ENCODE results near the gene ZNF680. TPM values are rescaled to one million over a fixed set of nuclear protein-coding genes. Genes with fewer than 3 reads are reported as not detected.

Gene ZNF680
- total RNA-seq (10 to 100 TPM; 16.3 to 18.3 (median 17.1) TPM), polyA plus RNA-seq (10 to 100 TPM in 1 of 3 donors, 1 to 10 TPM in 2; 3.3 to 16.1 (median 5.4) TPM)
- long read RNA-seq, donor 1, transcript ZNF680-202 (4 exons, 2,159 nt), result major isoform, 10 of 20 reads
- long read RNA-seq, donor 1, partial matches to known transcripts, result 2 of 20 reads
- long read RNA-seq, donor 1, other reads (novel, unspliced or antisense), result 6 of 20 reads
- long read RNA-seq, donor 2, transcript ZNF680-201 (4 exons, 3,022 nt), result minor isoform, 10 of 34 reads
- long read RNA-seq, donor 2, transcript ZNF680-202 (4 exons, 2,159 nt), result major isoform, 12 of 34 reads
- long read RNA-seq, donor 2, partial matches to known transcripts, result 1 of 34 reads
- long read RNA-seq, donor 2, other reads (novel, unspliced or antisense), result 11 of 34 reads

- peak; percentile 96 to 97 for DNase-seq
- intact Hi-C loops (cut with DNase I), result loop anchor here in 1 of 2 donors (10.0 kb wide), 1 partner anchor 638 kb away; no protein-coding TSS in a partner anchor
These were observed at the start of gene ZNF680 for GRCh38 chr7:64562626-64563278. Gene ZNF680 (minus strand): TSS chr7:64563071. CDS start chr7:64562954, 117 bp downstream.

GRCh38 chr7:64612452-64612851 is 49.6 kb upstream of the ZNF680 start:
- no peaks in the 10 kb centered on the region for H3K4me1 ChIP-seq
- ATAC-seq (no peak), DNase-seq (no peak)
- H3K4me3 ChIP-seq, result no peak overlapping the region
- H3K27me3 ChIP-seq (ENCODE audit: insufficient read depth in 3 of 3, low read length in 2 of 3), result no peaks in the 10 kb centered on the region
- WGBS, 3 donors, result 56 to 72% (median 64%) methylated on average over 4 of the region's 4 CpGs
- no peaks in the 10 kb centered on the region for H3K36me3 ChIP-seq (ENCODE audit: insufficient read depth in 1 of 2, low read depth in 1 of 2)
- intact Hi-C loops (cut with DNase I), result loop anchor here in 1 of 2 donors (10.0 kb wide), 1 partner anchor 298 kb away; the partner anchor contains the start of gene ZNF736
- H3K9me3 ChIP-seq, result no peaks in the 10 kb centered on the region
- H3K27ac ChIP-seq, result no peak overlapping the region
- TF ChIP-seq CTCF (IDR thresholded peaks at IDR 0.05), result no peak

More at GRCh38 chr7:64562626-64563278, at the start of gene ZNF680:
- no peaks in the 10 kb centered on the region for H3K27me3 ChIP-seq (ENCODE audit: insufficient read depth in 3 of 3, low read length in 2 of 3)
- H3K4me1 ChIP-seq, result peaks cover 10% of the 10 kb centered on the region
- 0 to 1% (median 1%) methylated on average over 31 to 33 of the region's 33 CpGs for WGBS, 3 donors
- H3K9me3 ChIP-seq, result no peaks in the 10 kb centered on the region
- H3K27ac ChIP-seq, result peak within 1 kb of the TSS; percentile 94
- ATAC-seq, result peak; percentile 95 to 97 (median 97)
- no peaks in the 10 kb centered on the region for H3K36me3 ChIP-seq (ENCODE audit: insufficient read depth in 1 of 2, low read depth in 1 of 2)
- peak within 1 kb of the TSS; percentile 96 for H3K4me3 ChIP-seq
- no peak for TF ChIP-seq CTCF (IDR thresholded peaks at IDR 0.05)

GRCh38 chr7:64611717-64612116 is 48.8 kb upstream of the ZNF680 start:
- TF ChIP-seq CTCF (IDR thresholded peaks at IDR 0.05), result no peak
- H3K36me3 ChIP-seq (ENCODE audit: insufficient read depth in 1 of 2, low read depth in 1 of 2), result no peaks in the 10 kb centered on the region
- H3K27me3 ChIP-seq (ENCODE audit: insufficient read depth in 3 of 3, low read length in 2 of 3), result no peaks in the 10 kb centered on the region
- DNase-seq (no peak), ATAC-seq (no peak)
- H3K4me1 ChIP-seq, result no peaks in the 10 kb centered on the region
- 83 to 94% (median 91%) methylated on average over 1 of the region's 1 CpG for WGBS, 3 donors
- intact Hi-C loops (cut with DNase I), result loop anchor here in 1 of 2 donors (10.0 kb wide), 1 partner anchor 297 kb away; the partner anchor contains the start of gene ZNF736
- no peak overlapping the region for H3K27ac ChIP-seq
- no peak overlapping the region for H3K4me3 ChIP-seq
- no peaks in the 10 kb centered on the region for H3K9me3 ChIP-seq

- Histone ChIP-seq H3K4me3 (no peak overlapping the region), H3K36me3 (ENCODE audit: insufficient read depth in 1 of 2, low read depth in 1 of 2) (no peaks in the 10 kb centered on the region), H3K4me1 (no peaks in the 10 kb centered on the region), H3K27me3 (ENCODE audit: insufficient read depth in 3 of 3, low read length in 2 of 3) (no peaks in the 10 kb centered on the region), H3K9me3 (no peaks in the 10 kb centered on the region), H3K27ac (no peak overlapping the region)
- no peak for TF ChIP-seq CTCF (IDR thresholded peaks at IDR 0.05)
- WGBS, 3 donors, result 84 to 90% (median 87%) methylated on average over 4 of the region's 4 CpGs
- ATAC-seq, result no peak
- no peak for DNase-seq
- intact Hi-C loops (cut with DNase I), result loop anchor here in 1 of 2 donors (10.0 kb wide), 1 partner anchor 296 kb away; the partner anchor contains the start of gene ZNF736
These were observed 48.1 kb upstream of the ZNF680 start for GRCh38 chr7:64610997-64611396.
